ENCODE measurements around the gene PLD1. TPM values are rescaled to one million over a fixed set of nuclear protein-coding genes. Genes with fewer than 3 reads are reported as not detected.

Gene PLD1
- total and polyA plus RNA-seq, 7 donors = 0.73 to 6.7 (median 1.9) TPM

DNA sequence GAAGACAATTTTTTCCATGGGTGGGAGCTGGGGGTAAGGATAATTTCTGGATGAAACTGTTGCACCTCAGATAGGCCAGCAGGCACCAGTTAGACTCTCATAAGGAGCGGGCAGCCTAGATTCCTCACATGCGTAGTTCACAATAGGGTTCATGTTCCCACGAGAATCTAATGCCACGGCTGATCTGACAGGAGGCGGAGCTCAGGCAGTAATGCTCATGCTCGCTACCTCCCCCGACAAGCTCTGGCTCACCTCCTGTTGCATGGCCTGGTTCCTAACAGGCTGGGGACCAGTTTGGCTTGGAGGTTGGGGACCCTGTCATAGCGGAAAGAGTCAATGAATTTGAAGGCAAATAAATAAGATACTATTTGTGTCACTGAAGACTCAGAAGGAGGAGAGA is 105.5 kb downstream of the PLD1 start:
- Histone ChIP-seq H3K27me3 (ENCODE audit: insufficient read depth in 3 of 3, low read length in 2 of 3) (no peaks in the 10 kb centered on the region), H3K4me3 (no peak overlapping the region), H3K9me3 (peaks cover 11% of the 10 kb centered on the region), H3K36me3 (ENCODE audit: insufficient read depth in 1 of 2, low read depth in 1 of 2) (no peaks in the 10 kb centered on the region), H3K4me1 (no peaks in the 10 kb centered on the region), H3K27ac (no peak overlapping the region)
- intact Hi-C loops (cut with DNase I) = loop anchor here in 1 of 2 donors (5.0 kb wide), 1 partner anchor 67 kb away; no protein-coding TSS in a partner anchor
- ATAC-seq = no peak
- TF ChIP-seq, protein P1, sequence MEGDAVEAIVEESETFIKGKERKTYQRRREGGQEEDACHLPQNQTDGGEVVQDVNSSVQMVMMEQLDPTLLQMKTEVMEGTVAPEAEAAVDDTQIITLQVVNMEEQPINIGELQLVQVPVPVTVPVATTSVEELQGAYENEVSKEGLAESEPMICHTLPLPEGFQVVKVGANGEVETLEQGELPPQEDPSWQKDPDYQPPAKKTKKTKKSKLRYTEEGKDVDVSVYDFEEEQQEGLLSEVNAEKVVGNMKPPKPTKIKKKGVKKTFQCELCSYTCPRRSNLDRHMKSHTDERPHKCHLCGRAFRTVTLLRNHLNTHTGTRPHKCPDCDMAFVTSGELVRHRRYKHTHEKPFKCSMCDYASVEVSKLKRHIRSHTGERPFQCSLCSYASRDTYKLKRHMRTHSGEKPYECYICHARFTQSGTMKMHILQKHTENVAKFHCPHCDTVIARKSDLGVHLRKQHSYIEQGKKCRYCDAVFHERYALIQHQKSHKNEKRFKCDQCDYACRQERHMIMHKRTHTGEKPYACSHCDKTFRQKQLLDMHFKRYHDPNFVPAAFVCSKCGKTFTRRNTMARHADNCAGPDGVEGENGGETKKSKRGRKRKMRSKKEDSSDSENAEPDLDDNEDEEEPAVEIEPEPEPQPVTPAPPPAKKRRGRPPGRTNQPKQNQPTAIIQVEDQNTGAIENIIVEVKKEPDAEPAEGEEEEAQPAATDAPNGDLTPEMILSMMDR (IDR thresholded peaks at IDR 0.05) = no peak
- DNase-seq = no peak
- WGBS, 3 donors = 85 to 91% (median 90%) methylated on average over 8 of the region's 8 CpGs

DNA sequence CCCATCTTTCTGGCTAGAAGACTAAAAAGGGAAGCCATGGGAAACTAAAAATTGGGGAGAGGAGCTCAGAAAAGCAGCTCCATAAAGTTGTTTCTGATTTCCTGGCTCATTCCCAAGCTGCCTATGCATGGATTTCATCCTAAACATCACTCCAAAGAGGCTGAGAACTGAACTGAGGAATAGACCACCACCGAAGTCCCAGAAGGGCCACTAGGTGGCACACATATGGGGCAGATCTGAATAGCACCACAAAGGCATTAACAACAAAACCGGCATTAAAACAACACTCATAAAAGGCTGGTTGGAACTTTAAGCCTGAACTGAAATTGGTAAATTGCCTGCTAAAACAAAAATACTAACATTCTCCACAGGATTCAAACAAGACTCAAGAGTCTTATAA is 106.3 kb downstream of the PLD1 start:
- H3K27ac ChIP-seq = no peak overlapping the region
- H3K27me3 ChIP-seq (ENCODE audit: insufficient read depth in 3 of 3, low read length in 2 of 3) = no peaks in the 10 kb centered on the region
- peaks cover 11% of the 10 kb centered on the region for H3K9me3 ChIP-seq
- TF ChIP-seq, protein P1 (IDR thresholded peaks at IDR 0.05) = peak; percentile 14
- H3K36me3 ChIP-seq (ENCODE audit: insufficient read depth in 1 of 2, low read depth in 1 of 2) = no peaks in the 10 kb centered on the region
- H3K4me3 ChIP-seq = no peak overlapping the region
- intact Hi-C loops (cut with DNase I) = loop anchor here in 1 of 2 donors (5.0 kb wide), 1 partner anchor 68 kb away; no protein-coding TSS in a partner anchor
- DNase-seq = no peak
- no peaks in the 10 kb centered on the region for H3K4me1 ChIP-seq
- WGBS, 3 donors = 36 to 39% (median 36%) methylated on average over 2 of the region's 2 CpGs
- ATAC-seq = no peak

DNA sequence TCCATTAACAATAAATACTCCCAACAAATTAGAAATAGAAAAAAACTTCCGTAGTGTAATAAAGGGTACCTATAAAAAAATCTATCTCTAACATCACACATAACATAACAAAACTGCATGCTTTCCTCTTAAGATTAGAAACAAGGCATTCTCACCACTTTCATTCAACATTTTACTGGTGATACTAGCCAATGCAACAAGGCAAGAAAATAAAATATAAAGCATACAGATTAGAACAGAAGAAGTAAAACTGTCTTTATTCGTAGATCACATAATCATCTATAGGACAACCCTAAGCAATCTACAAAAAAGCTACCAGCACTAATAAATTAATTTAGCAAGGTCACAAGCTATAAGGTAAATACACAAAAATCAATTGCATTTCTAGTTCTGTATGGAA is 107.1 kb downstream of the PLD1 start:
- Histone ChIP-seq H3K4me1 (no peaks in the 10 kb centered on the region), H3K36me3 (ENCODE audit: insufficient read depth in 1 of 2, low read depth in 1 of 2) (no peaks in the 10 kb centered on the region), H3K9me3 (peaks cover 11% of the 10 kb centered on the region), H3K4me3 (no peak overlapping the region), H3K27me3 (ENCODE audit: insufficient read depth in 3 of 3, low read length in 2 of 3) (no peaks in the 10 kb centered on the region), H3K27ac (no peak overlapping the region)
- TF ChIP-seq, protein P1 (IDR thresholded peaks at IDR 0.05) = no peak
- intact Hi-C loops (cut with DNase I) = loop anchor here in 1 of 2 donors (5.0 kb wide), 1 partner anchor 69 kb away; no protein-coding TSS in a partner anchor
- ATAC-seq = no peak
- 98 to 100% (median 99%) methylated on average over 2 of the region's 2 CpGs for WGBS, 3 donors
- DNase-seq = no peak

DNA sequence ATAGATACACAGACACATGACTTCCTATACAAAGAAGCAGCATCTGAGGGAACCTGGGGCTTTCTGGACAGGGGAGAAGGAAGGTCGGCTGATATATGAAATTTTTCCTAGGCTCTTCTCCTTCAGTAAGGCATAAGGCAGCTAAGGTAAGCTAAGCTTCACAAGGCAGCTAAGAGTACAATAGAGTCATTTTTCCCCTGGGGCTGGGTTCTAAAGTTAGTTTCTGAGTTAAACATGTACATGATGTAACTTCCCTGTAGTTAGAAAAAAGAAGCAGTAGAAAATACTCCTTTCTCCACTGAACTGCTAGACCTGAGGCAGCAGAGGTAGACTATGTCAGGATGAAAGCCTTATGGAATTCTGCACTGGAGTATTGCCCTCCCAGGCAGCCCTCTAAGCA is 109.6 kb downstream of the PLD1 start:
- H3K36me3 ChIP-seq (ENCODE audit: insufficient read depth in 1 of 2, low read depth in 1 of 2) = no peaks in the 10 kb centered on the region
- H3K27ac ChIP-seq = no peak overlapping the region
- H3K9me3 ChIP-seq = peaks cover 11% of the 10 kb centered on the region
- no peaks in the 10 kb centered on the region for H3K4me1 ChIP-seq
- 70 to 81% (median 76%) methylated on average over 1 of the region's 1 CpG for WGBS, 3 donors
- ATAC-seq (no peak), DNase-seq (no peak)
- intact Hi-C loops (cut with DNase I) = loop anchor here in 1 of 2 donors (5.0 kb wide), 1 partner anchor 72 kb away; no protein-coding TSS in a partner anchor
- H3K27me3 ChIP-seq (ENCODE audit: insufficient read depth in 3 of 3, low read length in 2 of 3) = no peaks in the 10 kb centered on the region
- H3K4me3 ChIP-seq = no peak overlapping the region
- TF ChIP-seq, protein P1 (IDR thresholded peaks at IDR 0.05) = no peak

DNA sequence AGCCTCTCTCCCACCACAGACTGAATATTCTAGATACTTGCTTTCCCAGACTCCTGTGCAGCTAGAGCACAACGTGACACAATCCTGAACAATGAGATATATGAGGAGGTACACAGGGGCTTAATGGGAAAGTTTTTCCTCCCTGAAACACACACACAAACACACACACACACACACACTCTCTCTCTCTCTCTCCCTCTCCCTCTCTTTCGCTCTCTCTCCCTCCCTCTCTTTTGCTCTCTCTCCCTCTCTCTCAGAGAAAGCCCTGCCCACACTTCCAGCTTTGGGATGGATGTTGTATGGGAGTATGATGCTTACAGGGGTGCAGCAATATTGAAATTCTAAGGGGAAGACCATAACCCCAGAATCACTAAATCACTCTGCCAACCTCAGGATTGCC is 110.1 kb downstream of the PLD1 start:
- DNase-seq = no peak
- no peak overlapping the region for H3K27ac ChIP-seq
- H3K36me3 ChIP-seq (ENCODE audit: insufficient read depth in 1 of 2, low read depth in 1 of 2) = no peaks in the 10 kb centered on the region
- no peaks in the 10 kb centered on the region for H3K27me3 ChIP-seq (ENCODE audit: insufficient read depth in 3 of 3, low read length in 2 of 3)
- no peak overlapping the region for H3K4me3 ChIP-seq
- TF ChIP-seq, protein P1 (IDR thresholded peaks at IDR 0.05) = no peak
- 78 to 88% (median 86%) methylated on average over 2 of the region's 2 CpGs for WGBS, 3 donors
- no peaks in the 10 kb centered on the region for H3K4me1 ChIP-seq
- peaks cover 11% of the 10 kb centered on the region for H3K9me3 ChIP-seq
- no peak for ATAC-seq
- intact Hi-C loops (cut with DNase I) = loop anchor here in 1 of 2 donors (5.0 kb wide), 1 partner anchor 72 kb away; no protein-coding TSS in a partner anchor

All from psoas muscle (tissue), 8 donors.